Mucosa of descending colon (tissue), 3 donors: ENCODE results near the gene MYO3A. TPM values are rescaled to one million over a fixed set of nuclear protein-coding genes. Genes with fewer than 3 reads are reported as not detected.

Source experiments
- ATAC-seq: fragments of 200-7000 bp; cut with Tn5 transposase; one replicate; pipeline ENCODE4 v1.9.1; 2020; ENCODE audit warnings: mild to moderate bottlenecking, moderate library complexity
- DNase-seq, 3 donors: peaks; one replicate each; pipeline ENCODE4 v3.0.0-alpha.2; 2020
- H3K36me3 ChIP-seq: fragments of 200-600 bp; one replicate; pipeline ENCODE4 v1.8.0; 2021; ENCODE audit warnings: low read depth, mild to moderate bottlenecking
- H3K4me1 ChIP-seq: fragments of 200-600 bp; one replicate; pipeline ENCODE4 v1.8.0; 2021; ENCODE audit warnings: low read depth, mild to moderate bottlenecking
- H3K4me3 ChIP-seq: fragments of 200-600 bp; one replicate; pipeline ENCODE4 v1.8.0; 2021; ENCODE audit warnings: mild to moderate bottlenecking
- H3K9me3 ChIP-seq: fragments of 200-600 bp; one replicate; pipeline ENCODE4 v1.8.0; 2021; ENCODE audit warnings: mild to moderate bottlenecking
- intact Hi-C, 2 donors: fragments of 100-400 bp; cut with DNase I in 1 of 2; cut with micrococcal nuclease in 1 of 2; formaldehyde crosslinking; loops; one replicate each; pipeline versions ENCODE4 v1.11.0 to v1.11.1; 2022; cut with DNase I, micrococcal nuclease
- total RNA-seq, 3 donors: library from RNA; stranded (reverse); fragmentation: NEBNext Ultra II Directional in 2 of 3; extraction: Animal tissue kit (Norgen Biotek cat#: 25700) in 2 of 3; gene quantifications; one replicate each; pipeline versions ENCODE4 v1.2.1 to v1.2.4, GENCODE V29; 2021 to 2023
- TF ChIP-seq, protein P1 (sequence below): fragments of 200-600 bp; IDR thresholded peaks from one replicate; pipeline ENCODE4 v1.8.0; 2022; ENCODE audit warnings: antibody characterized with exemption, mild to moderate bottlenecking
- donor health status: DM: no; HTN: no; CAD: no; lungs with moderate emphysema.
- donor health status: DM: no; HTN: no; CAD: no.
- donor health status: DM: no; HTN: yes; CAD: no.

MYO3A gene
- total RNA-seq, 3 donors from 2014 or later: 0.12 to 0.29 (median 0.25) TPM

DNA sequence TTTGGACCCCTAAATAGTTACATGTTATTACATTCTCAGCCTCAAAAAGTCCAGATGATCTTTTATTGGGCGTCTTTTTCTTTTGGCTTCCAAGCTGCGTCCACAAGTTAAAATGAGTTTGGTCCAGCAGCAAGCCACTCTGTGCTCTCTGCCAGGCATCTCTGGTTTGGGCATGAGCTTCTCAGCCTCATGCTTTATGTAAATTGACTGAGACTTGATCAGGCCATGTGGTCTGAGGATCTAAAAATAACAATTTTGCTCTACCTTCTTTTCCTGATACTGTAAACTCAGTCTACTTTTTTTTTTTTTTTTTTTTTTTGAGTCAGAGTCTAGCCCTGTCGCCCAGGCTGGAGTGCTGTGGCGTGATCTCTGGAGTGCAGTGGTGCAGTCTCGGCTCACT lies 298.1 kb downstream of the MYO3A start:
- ATAC-seq (no peak), DNase-seq (no peak)
- Histone ChIP-seq H3K4me3 (no peak overlapping the region), H3K36me3 (no peaks in the 10 kb centered on the region), H3K4me1 (no peaks in the 10 kb centered on the region), H3K9me3 (no peaks in the 10 kb centered on the region)
- intact Hi-C loops: no loop called here
- TF ChIP-seq, protein P1, sequence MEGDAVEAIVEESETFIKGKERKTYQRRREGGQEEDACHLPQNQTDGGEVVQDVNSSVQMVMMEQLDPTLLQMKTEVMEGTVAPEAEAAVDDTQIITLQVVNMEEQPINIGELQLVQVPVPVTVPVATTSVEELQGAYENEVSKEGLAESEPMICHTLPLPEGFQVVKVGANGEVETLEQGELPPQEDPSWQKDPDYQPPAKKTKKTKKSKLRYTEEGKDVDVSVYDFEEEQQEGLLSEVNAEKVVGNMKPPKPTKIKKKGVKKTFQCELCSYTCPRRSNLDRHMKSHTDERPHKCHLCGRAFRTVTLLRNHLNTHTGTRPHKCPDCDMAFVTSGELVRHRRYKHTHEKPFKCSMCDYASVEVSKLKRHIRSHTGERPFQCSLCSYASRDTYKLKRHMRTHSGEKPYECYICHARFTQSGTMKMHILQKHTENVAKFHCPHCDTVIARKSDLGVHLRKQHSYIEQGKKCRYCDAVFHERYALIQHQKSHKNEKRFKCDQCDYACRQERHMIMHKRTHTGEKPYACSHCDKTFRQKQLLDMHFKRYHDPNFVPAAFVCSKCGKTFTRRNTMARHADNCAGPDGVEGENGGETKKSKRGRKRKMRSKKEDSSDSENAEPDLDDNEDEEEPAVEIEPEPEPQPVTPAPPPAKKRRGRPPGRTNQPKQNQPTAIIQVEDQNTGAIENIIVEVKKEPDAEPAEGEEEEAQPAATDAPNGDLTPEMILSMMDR: no peak

DNA sequence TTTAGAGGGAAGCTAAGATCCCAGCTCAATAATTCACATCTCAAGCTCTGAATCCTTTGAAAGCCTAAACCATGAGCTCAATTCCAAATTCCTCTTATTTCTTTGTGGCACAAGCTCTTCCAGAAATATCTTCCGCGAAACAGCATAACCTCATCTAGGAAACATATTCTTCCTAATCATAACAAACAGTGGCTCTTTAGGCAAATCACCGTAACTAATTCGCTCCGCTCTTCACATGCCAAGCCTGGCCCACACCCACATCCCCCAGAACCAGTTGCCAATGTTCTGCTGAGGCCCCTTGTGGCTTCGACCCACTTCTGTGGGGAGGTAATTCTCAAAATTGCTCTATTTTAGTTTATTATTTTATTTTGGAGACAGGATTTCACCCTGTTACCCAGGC lies 301.7 kb downstream of the MYO3A start:
- ATAC-seq (no peak), DNase-seq (no peak)
- H3K9me3 ChIP-seq: no peaks in the 10 kb centered on the region
- intact Hi-C loops: no loop called here
- H3K36me3 ChIP-seq: no peaks in the 10 kb centered on the region
- H3K4me3 ChIP-seq: no peak overlapping the region
- H3K4me1 ChIP-seq: no peaks in the 10 kb centered on the region
- TF ChIP-seq, protein P1: no peak

DNA sequence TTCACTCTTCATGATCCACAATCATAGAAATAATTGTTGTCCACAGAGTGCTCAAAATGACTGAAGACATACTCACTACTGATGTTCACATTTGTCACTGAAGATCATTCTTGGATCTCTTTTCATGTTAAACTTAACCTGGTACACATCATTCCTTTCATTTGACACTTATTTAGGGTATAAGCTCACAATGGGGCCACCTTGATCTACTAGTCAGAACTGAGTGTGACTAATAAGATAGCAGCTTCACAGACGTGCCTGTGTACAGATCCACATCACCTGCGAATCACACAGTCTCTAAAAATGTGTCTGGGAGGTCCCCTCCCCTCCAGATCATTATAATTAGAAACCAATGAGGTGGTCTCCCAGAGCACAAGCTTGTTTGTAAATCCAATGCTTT lies 304.3 kb downstream of the MYO3A start:
- TF ChIP-seq, protein P1: no peak
- DNase-seq (no peak), ATAC-seq (no peak)
- H3K4me1 ChIP-seq: no peaks in the 10 kb centered on the region
- H3K4me3 ChIP-seq: no peak overlapping the region
- H3K9me3 ChIP-seq: no peaks in the 10 kb centered on the region
- intact Hi-C loops: no loop called here
- H3K36me3 ChIP-seq: no peaks in the 10 kb centered on the region

DNA sequence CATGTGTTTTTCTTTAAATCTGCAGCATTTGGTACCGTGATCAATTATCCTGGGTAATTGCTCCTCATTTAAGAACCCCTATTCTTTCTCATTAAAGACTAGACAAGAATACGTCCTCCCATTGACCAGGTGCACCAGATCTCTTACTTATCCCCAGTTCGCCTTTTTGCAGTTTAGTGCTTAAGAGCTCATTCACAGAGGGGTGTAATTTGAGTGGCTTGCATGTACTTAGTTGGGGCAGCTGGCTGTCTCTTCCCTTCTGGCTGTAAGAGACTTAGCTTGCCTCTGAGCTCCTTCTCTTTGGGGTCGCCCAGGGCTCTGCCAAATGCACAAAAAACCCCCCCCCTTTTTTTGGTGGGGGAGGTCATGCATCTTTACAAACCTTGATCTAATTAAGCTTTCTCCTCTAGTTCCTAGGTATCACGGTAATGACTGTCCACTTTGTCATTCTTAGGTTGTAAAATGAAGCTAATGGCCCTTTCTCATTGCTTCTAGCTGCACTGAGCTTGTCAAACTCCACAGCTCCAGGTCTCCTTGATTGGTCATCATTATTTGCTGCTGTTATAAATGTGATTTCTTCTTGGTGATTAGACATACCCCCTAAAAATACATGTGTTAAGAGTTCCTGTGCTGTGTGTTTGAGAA lies 308.8 kb downstream of the MYO3A start:
- TF ChIP-seq, protein P1: no peak
- Histone ChIP-seq H3K36me3 (no peaks in the 10 kb centered on the region), H3K9me3 (no peaks in the 10 kb centered on the region), H3K4me1 (no peaks in the 10 kb centered on the region), H3K4me3 (no peak overlapping the region)
- intact Hi-C loops: no loop called here
- ATAC-seq (no peak), DNase-seq (no peak)

DNA sequence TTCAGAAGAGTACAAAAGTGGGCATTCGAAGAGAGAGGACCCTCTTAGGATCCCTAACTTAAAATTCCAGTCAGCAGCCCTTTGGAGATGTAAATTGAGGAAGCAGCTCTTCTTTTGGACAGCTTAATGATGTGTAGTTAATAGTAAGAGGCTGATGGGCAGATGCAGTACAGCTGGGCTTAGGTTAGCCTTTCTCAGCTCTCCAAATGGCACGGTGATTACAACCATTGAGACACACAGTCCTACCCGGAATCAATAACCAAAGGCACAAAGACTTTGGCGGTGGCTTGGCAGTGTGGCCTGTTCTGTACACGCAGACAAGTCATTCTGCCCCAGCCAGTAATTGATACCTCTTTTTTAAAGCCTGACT lies 309.3 kb downstream of the MYO3A start:
- intact Hi-C loops: no loop called here

More for the DNA sequence above, 309.3 kb downstream of the MYO3A start:
- no peak for ATAC-seq
- H3K4me3 ChIP-seq: no peak overlapping the region
- H3K4me1 ChIP-seq: no peaks in the 10 kb centered on the region
- H3K36me3 ChIP-seq: no peaks in the 10 kb centered on the region
- TF ChIP-seq, protein P1: no peak
- H3K9me3 ChIP-seq: no peaks in the 10 kb centered on the region
- DNase-seq: no peak
